HepG2 (cell line): ENCODE data around the gene ANO1. TPM values are rescaled to one million over a fixed set of nuclear protein-coding genes. Genes with fewer than 3 reads are reported as not detected.
A peak's percentile ranks its signal among the peaks of the same experiment; 100 is the strongest.

ENCODE experiments used
- ATAC-seq: fragments of 200-7000 bp; cut with Tn5 transposase; 3 replicates; pipeline ENCODE4 v1.9.1; 2020; ENCODE audit warnings: mild to moderate bottlenecking, moderate library complexity
- BruUV-seq: library from RNA; stranded (reverse); fragments of 400-500 nt; replicated peaks from 2 replicates; lab custom pipeline; 2021; lab: Mats Ljungman, UMichigan
- CTCF ChIA-PET: fragments of 300-600 bp; formaldehyde crosslinking; extraction: SDS; loops from one replicate; lab custom pipeline; 2021; ENCODE audit warnings: low total read pairs, inconsistent platforms, low intra/inter-chr PET ratio; lab: Yijun Ruan, JAX
- POLR2A ChIA-PET: fragments of 350-600 bp; sonication (Branson Sonifier 250); formaldehyde crosslinking; loops from one replicate; lab custom pipeline; 2020; ENCODE audit warnings: antibody characterized with exemption, inconsistent platforms; lab: Yijun Ruan, JAX
- DNase-seq: peaks from one replicate; pipeline ENCODE4 v3.0.0-alpha.2; 2015; ENCODE audit warnings: low spot score
- FAIRE-seq: peaks from 3 replicates; lab custom pipeline; 2011; peaks lifted over from hg19 to GRCh38; lab: Jason Lieb, UNC
- H2AFZ ChIP-seq: one replicate; pipeline ENCODE4 v1.6.1; 2011; ENCODE audit warnings: low read length, inconsistent platforms
- H3K27ac ChIP-seq: fragments of 300-600 bp; 3 replicates; pipeline ENCODE4 v1.8.0; 2011; ENCODE audit warnings: mixed run types, mild to moderate bottlenecking, mixed read lengths, low read length, inconsistent platforms; ENCODE audit not compliant: insufficient read depth; ENCODE audit errors: extremely low read length
- H3K27me3 ChIP-seq, 2 experiments: fragments of 200-600 bp in 1 of 2; 2 replicates in 1 of 2; 3 replicates in 1 of 2; pipeline versions ENCODE4 v1.6.0 to v1.8.0; 2011; ENCODE audit warnings: low read length in 2 of 2, mild to moderate bottlenecking in 2 of 2, moderate library complexity in 2 of 2, inconsistent platforms in 1 of 2; ENCODE audit not compliant: insufficient read depth in 2 of 2, control insufficient read depth in 1 of 2
- H3K36me3 ChIP-seq, 2 experiments: fragments of 200-600 bp in 1 of 2; replicated peaks in 1 of 2; 2 replicates in 1 of 2; 3 replicates in 1 of 2; pipeline versions ENCODE4 v1.5.1 to v1.8.0; 2011; ENCODE audit warnings: low read length in 2 of 2, inconsistent platforms in 1 of 2; ENCODE audit not compliant: insufficient read depth in 2 of 2, control insufficient read depth in 1 of 2
- H3K4me1 ChIP-seq: 2 replicates; pipeline ENCODE4 v1.5.1; 2012; ENCODE audit warnings: low read length, inconsistent platforms; ENCODE audit not compliant: insufficient read depth
- H3K4me2 ChIP-seq: 2 replicates; pipeline ENCODE4 v1.6.0; 2011; ENCODE audit warnings: low read depth, low read length, inconsistent platforms
- H3K4me3 ChIP-seq, 3 experiments: fragments of 200-600 bp in 1 of 3; sonication (generic), shearing (Covaris generic) in 1 of 3; replicated peaks in 1 of 3; 2 replicates each; pipeline ENCODE4 v1.5.1; 2011 to 2016; ENCODE audit warnings: low read length in 3 of 3, inconsistent platforms in 2 of 3, low read depth in 2 of 3, mild to moderate bottlenecking in 2 of 3, control low read depth in 1 of 3, mixed read lengths in 1 of 3; ENCODE audit not compliant: insufficient read depth in 1 of 3
- H3K79me2 ChIP-seq: one replicate; pipeline ENCODE4 v1.6.1; 2011; ENCODE audit warnings: low read length, inconsistent platforms; ENCODE audit not compliant: insufficient read depth
- H3K9ac ChIP-seq: 2 replicates; pipeline ENCODE4 v1.6.0; 2011; ENCODE audit warnings: mild to moderate bottlenecking, low read depth, low read length, inconsistent platforms; ENCODE audit not compliant: insufficient read depth
- H3K9me3 ChIP-seq: 2 replicates; pipeline ENCODE4 v1.5.1; 2012; ENCODE audit warnings: mild to moderate bottlenecking, low read length
- H4K20me1 ChIP-seq: 2 replicates; pipeline ENCODE4 v1.6.0; 2011; ENCODE audit warnings: inconsistent platforms, mild to moderate bottlenecking, low read length, moderate library complexity; ENCODE audit not compliant: insufficient read depth
- ZNF296 ChIP-seq: sonication (generic); formaldehyde crosslinking; conservative IDR thresholded peaks from 2 replicates; pipeline ENCODE4 v1.5.0; 2020; ENCODE audit warnings: mild to moderate bottlenecking, missing genetic modification reagents
- ZNF329 ChIP-seq: sonication (generic); formaldehyde crosslinking; IDR thresholded peaks from 2 replicates; pipeline ENCODE4 v1.9.0; 2021; ENCODE audit warnings: low read depth, mild to moderate bottlenecking, missing genetic modification reagents
- ZNF629 ChIP-seq: sonication (generic); formaldehyde crosslinking; conservative IDR thresholded peaks from 2 replicates; pipeline ENCODE4 v1.5.0; 2020; ENCODE audit warnings: missing genetic modification reagents
- ZNF768 ChIP-seq: sonication (generic); formaldehyde crosslinking; IDR thresholded peaks from 2 replicates; pipeline ENCODE4 v1.4.0; 2020; ENCODE audit warnings: missing genetic modification reagents
- WGBS: methylation state at CpG from one replicate; pipeline ENCODE4 v1.1.6; 2017; ENCODE audit warnings: low lambda C conversion rate; 5-methylcytosine and 5-hydroxymethylcytosine counted together
- in situ Hi-C: cut with HindIII; loops from 2 replicates; pipeline ENCODE4 v1.10.0; 2017; ENCODE audit warnings: low pct_unique_long_range_greater_than_20kb; ENCODE audit not compliant: extremely low pct_ligation_motif_present
- intact Hi-C: fragments of 100-400 bp; cut with micrococcal nuclease; formaldehyde crosslinking; loops from one replicate; pipeline ENCODE4 v1.10.0; 2022; ENCODE audit not compliant: unreplicated experiment
- polyA plus RNA-seq, 8 experiments: library from polyadenylated mRNA; depleted of rRNA in 3 of 8; stranded (reverse) in 7 of 8; unstranded in 1 of 8; fragments of >200 nt; fragmentation: Illumina TruSeq in 4 of 8; extraction: Trizol in 4 of 8; gene quantifications; 2 replicates each; pipeline versions ENCODE4 v1.2.1 to v1.2.3, GENCODE V29; 2011 to 2016; ENCODE audit warnings: low read depth in 4 of 8, missing spikeins in 1 of 8, mixed read lengths in 1 of 8; ENCODE audit not compliant: insufficient read depth in 1 of 8
- total RNA-seq, 5 experiments: library from RNA; depleted of rRNA; stranded (reverse); fragments of >200 nt; fragmentation: Illumina TruSeq; extraction: Trizol; gene quantifications; 2 replicates each; pipeline ENCODE4 v1.2.3, GENCODE V29; 2016; ENCODE audit warnings: low read depth in 1 of 5

The ANO1 gene
- total and polyA plus RNA-seq, 2 of the 13 experiments (the other 11 are each of a cell fraction or from before 2014, with no cell fraction given), result not detected

GRCh38 chr11:70113801-70114200, 35.7 kb downstream of the ANO1 start:
- Histone ChIP-seq H3K27ac (no peak overlapping the region), H3K9ac (no peak overlapping the region), H3K4me2 (no peak overlapping the region), H3K4me3 (no peak overlapping the region), H4K20me1 (no peaks in the 10 kb centered on the region), H3K9me3 (no peaks in the 10 kb centered on the region), H3K36me3 (no peaks in the 10 kb centered on the region), H2AFZ (no peak overlapping the region), H3K79me2 (no peaks in the 10 kb centered on the region), H3K4me1 (no peaks in the 10 kb centered on the region), H3K27me3 (peaks cover 1 to 32% of the 10 kb centered on the region in 2 experiments; a peak in 4 of 5 replicates)
- intact Hi-C loops, result no loop called here
- no TSS peak for BruUV-seq
- ChIA-PET POLR2A (no interaction called here), CTCF (no interaction called here)
- in situ Hi-C loops, result no loop called here
- 23% methylated on average over 5 of the region's 5 CpGs for WGBS
- FAIRE-seq, result no peak
- no peak for DNase-seq
- no peak for TF ChIP-seq ZNF329 (CRISPR knock-in tag)
- peak; percentile 31; the same call in 1 of the 2 replicates for TF ChIP-seq ZNF768 (CRISPR knock-in tag)
- ATAC-seq, result no peak

- Histone ChIP-seq H3K9ac (no peak overlapping the region), H4K20me1 (no peaks in the 10 kb centered on the region), H3K27ac (no peak overlapping the region), H3K79me2 (no peaks in the 10 kb centered on the region), H3K4me1 (no peaks in the 10 kb centered on the region), H3K4me3 (no peak overlapping the region), H3K9me3 (no peaks in the 10 kb centered on the region), H3K4me2 (no peak overlapping the region)
- ChIA-PET CTCF (no interaction called here), POLR2A (no interaction called here)
- 29% methylated on average over 8 of the region's 8 CpGs for WGBS
- no TSS peak for BruUV-seq
- intact Hi-C loops, result no loop called here
- ATAC-seq (no peak), FAIRE-seq (no peak), DNase-seq (no peak)
- in situ Hi-C loops, result no loop called here
- TF ChIP-seq ZNF629 (CRISPR knock-in tag) (peak; percentile 52; the same call in 1 of the 2 replicates), ZNF296 (no peak)
- TF ChIP-seq, all 625 proteins: peak for 1
- Histone ChIP-seq H2AFZ (no peak overlapping the region), H3K36me3 (no peaks in the 10 kb centered on the region), H3K27me3 (peaks cover 1 to 21% of the 10 kb centered on the region in 2 experiments; a peak in 4 of 5 replicates)
Measured at GRCh38 chr11:70115778-70116177, 37.7 kb downstream of the ANO1 start.
